ENCODE measurements around the gene SAMD14. TPM values are rescaled to one million over a fixed set of nuclear protein-coding genes. Genes with fewer than 3 reads are reported as not detected.

SAMD14 gene
- total RNA-seq, 1 experiment from 2014 or later, result 5.9 TPM

GRCh38 chr17:50113624-50114320 lies 16.2 kb downstream of the SAMD14 start:
- Mint-ChIP-seq H3K4me3 (no peak overlapping the region), H3K36me3 (no peaks in the 10 kb centered on the region), H3K27ac (no peak overlapping the region), H3K27me3 (ENCODE audit: low read depth) (peaks cover 32% of the 10 kb centered on the region), H3K9me3 (no peaks in the 10 kb centered on the region), H3K4me1 (peaks cover 21% of the 10 kb centered on the region)
- CTCF ChIA-PET, result interaction anchor here (1.1 to 8.4 kb wide), 15 partner anchors 10 to 184 kb away, joined by 3 to 118 read pairs (median 8); partner anchors contain the start of genes PDK2 and SAMD14
- TF ChIP-seq PREB (CRISPR knock-in tag; IDR thresholded peaks at IDR 0.05; ENCODE audit: borderline replicate concordance) (0 out of 2 replicates have a peak, but pooled peaks have one; percentile 37), TP53 (CRISPR knock-in tag; IDR thresholded peaks at IDR 0.05) (no peak)
- POLR2A ChIA-PET, result no interaction called here
- ATAC-seq (no peak), DNase-seq (ENCODE audit: low spot score) (no peak)

GRCh38 chr17:50112694-50113093 lies 17.3 kb downstream of the SAMD14 start:
- Mint-ChIP-seq H3K4me3 (no peak overlapping the region), H3K27ac (peak overlapping the region; percentile 60; the same call in 1 of the 2 replicates), H3K9me3 (no peaks in the 10 kb centered on the region), H3K4me1 (peaks cover 21% of the 10 kb centered on the region), H3K36me3 (no peaks in the 10 kb centered on the region), H3K27me3 (ENCODE audit: low read depth) (peaks cover 22% of the 10 kb centered on the region)
- ChIA-PET CTCF (interaction anchor here (0.7 to 8.4 kb wide), 12 partner anchors 10 to 284 kb away, joined by 3 to 118 read pairs (median 6); partner anchors contain the start of genes LRRC59 and PDK2), POLR2A (no interaction called here)
- DNase-seq (ENCODE audit: low spot score) (no peak), ATAC-seq (no peak)
- TF ChIP-seq GABPB1 (CRISPR knock-in tag; IDR thresholded peaks at IDR 0.05), result no peak
- TF ChIP-seq SOX15 (CRISPR knock-in tag; IDR thresholded peaks at IDR 0.05), result no peak
- TF ChIP-seq, protein P1, sequence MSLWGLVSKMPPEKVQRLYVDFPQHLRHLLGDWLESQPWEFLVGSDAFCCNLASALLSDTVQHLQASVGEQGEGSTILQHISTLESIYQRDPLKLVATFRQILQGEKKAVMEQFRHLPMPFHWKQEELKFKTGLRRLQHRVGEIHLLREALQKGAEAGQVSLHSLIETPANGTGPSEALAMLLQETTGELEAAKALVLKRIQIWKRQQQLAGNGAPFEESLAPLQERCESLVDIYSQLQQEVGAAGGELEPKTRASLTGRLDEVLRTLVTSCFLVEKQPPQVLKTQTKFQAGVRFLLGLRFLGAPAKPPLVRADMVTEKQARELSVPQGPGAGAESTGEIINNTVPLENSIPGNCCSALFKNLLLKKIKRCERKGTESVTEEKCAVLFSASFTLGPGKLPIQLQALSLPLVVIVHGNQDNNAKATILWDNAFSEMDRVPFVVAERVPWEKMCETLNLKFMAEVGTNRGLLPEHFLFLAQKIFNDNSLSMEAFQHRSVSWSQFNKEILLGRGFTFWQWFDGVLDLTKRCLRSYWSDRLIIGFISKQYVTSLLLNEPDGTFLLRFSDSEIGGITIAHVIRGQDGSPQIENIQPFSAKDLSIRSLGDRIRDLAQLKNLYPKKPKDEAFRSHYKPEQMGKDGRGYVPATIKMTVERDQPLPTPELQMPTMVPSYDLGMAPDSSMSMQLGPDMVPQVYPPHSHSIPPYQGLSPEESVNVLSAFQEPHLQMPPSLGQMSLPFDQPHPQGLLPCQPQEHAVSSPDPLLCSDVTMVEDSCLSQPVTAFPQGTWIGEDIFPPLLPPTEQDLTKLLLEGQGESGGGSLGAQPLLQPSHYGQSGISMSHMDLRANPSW (CRISPR knock-in tag; conservative IDR thresholded peaks at IDR 0.05; ENCODE audit: low read depth), result no peak
- no peak for TF ChIP-seq IRF2 (CRISPR knock-in tag; IDR thresholded peaks at IDR 0.05; ENCODE audit: borderline replicate concordance, low read depth)
- TF ChIP-seq ARID4B (CRISPR knock-in tag; IDR thresholded peaks at IDR 0.05; ENCODE audit: borderline replicate concordance), result no peak
- TF ChIP-seq, protein P2, sequence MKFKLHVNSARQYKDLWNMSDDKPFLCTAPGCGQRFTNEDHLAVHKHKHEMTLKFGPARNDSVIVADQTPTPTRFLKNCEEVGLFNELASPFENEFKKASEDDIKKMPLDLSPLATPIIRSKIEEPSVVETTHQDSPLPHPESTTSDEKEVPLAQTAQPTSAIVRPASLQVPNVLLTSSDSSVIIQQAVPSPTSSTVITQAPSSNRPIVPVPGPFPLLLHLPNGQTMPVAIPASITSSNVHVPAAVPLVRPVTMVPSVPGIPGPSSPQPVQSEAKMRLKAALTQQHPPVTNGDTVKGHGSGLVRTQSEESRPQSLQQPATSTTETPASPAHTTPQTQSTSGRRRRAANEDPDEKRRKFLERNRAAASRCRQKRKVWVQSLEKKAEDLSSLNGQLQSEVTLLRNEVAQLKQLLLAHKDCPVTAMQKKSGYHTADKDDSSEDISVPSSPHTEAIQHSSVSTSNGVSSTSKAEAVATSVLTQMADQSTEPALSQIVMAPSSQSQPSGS (CRISPR knock-in tag; IDR thresholded peaks at IDR 0.05; ENCODE audit: borderline replicate concordance, low read depth), result no peak
- TF ChIP-seq, protein P3, sequence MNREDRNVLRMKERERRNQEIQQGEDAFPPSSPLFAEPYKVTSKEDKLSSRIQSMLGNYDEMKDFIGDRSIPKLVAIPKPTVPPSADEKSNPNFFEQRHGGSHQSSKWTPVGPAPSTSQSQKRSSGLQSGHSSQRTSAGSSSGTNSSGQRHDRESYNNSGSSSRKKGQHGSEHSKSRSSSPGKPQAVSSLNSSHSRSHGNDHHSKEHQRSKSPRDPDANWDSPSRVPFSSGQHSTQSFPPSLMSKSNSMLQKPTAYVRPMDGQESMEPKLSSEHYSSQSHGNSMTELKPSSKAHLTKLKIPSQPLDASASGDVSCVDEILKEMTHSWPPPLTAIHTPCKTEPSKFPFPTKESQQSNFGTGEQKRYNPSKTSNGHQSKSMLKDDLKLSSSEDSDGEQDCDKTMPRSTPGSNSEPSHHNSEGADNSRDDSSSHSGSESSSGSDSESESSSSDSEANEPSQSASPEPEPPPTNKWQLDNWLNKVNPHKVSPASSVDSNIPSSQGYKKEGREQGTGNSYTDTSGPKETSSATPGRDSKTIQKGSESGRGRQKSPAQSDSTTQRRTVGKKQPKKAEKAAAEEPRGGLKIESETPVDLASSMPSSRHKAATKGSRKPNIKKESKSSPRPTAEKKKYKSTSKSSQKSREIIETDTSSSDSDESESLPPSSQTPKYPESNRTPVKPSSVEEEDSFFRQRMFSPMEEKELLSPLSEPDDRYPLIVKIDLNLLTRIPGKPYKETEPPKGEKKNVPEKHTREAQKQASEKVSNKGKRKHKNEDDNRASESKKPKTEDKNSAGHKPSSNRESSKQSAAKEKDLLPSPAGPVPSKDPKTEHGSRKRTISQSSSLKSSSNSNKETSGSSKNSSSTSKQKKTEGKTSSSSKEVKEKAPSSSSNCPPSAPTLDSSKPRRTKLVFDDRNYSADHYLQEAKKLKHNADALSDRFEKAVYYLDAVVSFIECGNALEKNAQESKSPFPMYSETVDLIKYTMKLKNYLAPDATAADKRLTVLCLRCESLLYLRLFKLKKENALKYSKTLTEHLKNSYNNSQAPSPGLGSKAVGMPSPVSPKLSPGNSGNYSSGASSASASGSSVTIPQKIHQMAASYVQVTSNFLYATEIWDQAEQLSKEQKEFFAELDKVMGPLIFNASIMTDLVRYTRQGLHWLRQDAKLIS (CRISPR knock-in tag; IDR thresholded peaks at IDR 0.05; ENCODE audit: borderline replicate concordance), result no peak
- no peak for TF ChIP-seq JUN (CRISPR knock-in tag; IDR thresholded peaks at IDR 0.05)
- TF ChIP-seq TP53 (CRISPR knock-in tag; IDR thresholded peaks at IDR 0.05), result no peak
- TF ChIP-seq TEAD1 (CRISPR knock-in tag; IDR thresholded peaks at IDR 0.05), result no peak
- no peak for TF ChIP-seq E2F4 (CRISPR knock-in tag; IDR thresholded peaks at IDR 0.05; ENCODE audit: borderline replicate concordance, low read depth)
- TF ChIP-seq, protein P4, sequence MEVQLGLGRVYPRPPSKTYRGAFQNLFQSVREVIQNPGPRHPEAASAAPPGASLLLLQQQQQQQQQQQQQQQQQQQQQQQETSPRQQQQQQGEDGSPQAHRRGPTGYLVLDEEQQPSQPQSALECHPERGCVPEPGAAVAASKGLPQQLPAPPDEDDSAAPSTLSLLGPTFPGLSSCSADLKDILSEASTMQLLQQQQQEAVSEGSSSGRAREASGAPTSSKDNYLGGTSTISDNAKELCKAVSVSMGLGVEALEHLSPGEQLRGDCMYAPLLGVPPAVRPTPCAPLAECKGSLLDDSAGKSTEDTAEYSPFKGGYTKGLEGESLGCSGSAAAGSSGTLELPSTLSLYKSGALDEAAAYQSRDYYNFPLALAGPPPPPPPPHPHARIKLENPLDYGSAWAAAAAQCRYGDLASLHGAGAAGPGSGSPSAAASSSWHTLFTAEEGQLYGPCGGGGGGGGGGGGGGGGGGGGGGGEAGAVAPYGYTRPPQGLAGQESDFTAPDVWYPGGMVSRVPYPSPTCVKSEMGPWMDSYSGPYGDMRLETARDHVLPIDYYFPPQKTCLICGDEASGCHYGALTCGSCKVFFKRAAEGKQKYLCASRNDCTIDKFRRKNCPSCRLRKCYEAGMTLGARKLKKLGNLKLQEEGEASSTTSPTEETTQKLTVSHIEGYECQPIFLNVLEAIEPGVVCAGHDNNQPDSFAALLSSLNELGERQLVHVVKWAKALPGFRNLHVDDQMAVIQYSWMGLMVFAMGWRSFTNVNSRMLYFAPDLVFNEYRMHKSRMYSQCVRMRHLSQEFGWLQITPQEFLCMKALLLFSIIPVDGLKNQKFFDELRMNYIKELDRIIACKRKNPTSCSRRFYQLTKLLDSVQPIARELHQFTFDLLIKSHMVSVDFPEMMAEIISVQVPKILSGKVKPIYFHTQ (CRISPR knock-in tag; IDR thresholded peaks at IDR 0.05), result no peak
- no peak for TF ChIP-seq SMAD3 (CRISPR knock-in tag; IDR thresholded peaks at IDR 0.05; ENCODE audit: borderline replicate concordance)
- no peak for TF ChIP-seq NFE2L1 (CRISPR knock-in tag; IDR thresholded peaks at IDR 0.05)

All from WTC11 (cell line).